A673 (cell line): Measurements from ENCODE around the gene EFR3B.

ENCODE experiments used
- CTCF ChIP-seq: fragments of 300-800, 200-600 bp; sonication (generic); conservative IDR thresholded peaks from 2 replicates; pipeline ENCODE4 v1.5.1; 2017; ENCODE audit warnings: low read depth, mild to moderate bottlenecking, antibody characterized with exemption, low read length, moderate library complexity, mixed read lengths
- EZH2 ChIP-seq: fragments of 200-600 bp; sonication (generic); IDR thresholded peaks from 2 replicates; pipeline ENCODE4 v1.6.1; 2017; ENCODE audit warnings: borderline replicate concordance, low read depth, mild to moderate bottlenecking, mixed read lengths, antibody characterized with exemption, low read length; ENCODE audit not compliant: poor library complexity, severe bottlenecking

GRCh38 chr2:25043241-25043867 lies 1.5 kb downstream of the EFR3B start:
- TF ChIP-seq CTCF (no peak), EZH2 (no peak)
